Colonic mucosa (tissue), 4 donors: ENCODE data around the gene TF. TPM values are rescaled to one million over a fixed set of nuclear protein-coding genes. Genes with fewer than 3 reads are reported as not detected.

Experiments used
- DNase-seq: peaks from one replicate; pipeline ENCODE4 v3.0.0-alpha.2; 2020
- H3K27ac ChIP-seq: fragments of 200-600 bp; one replicate; pipeline ENCODE4 v1.8.0; 2021
- H3K27me3 ChIP-seq: fragments of 200-600 bp; one replicate; pipeline ENCODE4 v1.8.0; 2021
- H3K36me3 ChIP-seq: fragments of 200-600 bp; one replicate; pipeline ENCODE4 v1.8.0; 2021
- H3K4me1 ChIP-seq: fragments of 200-600 bp; one replicate; pipeline ENCODE4 v1.8.0; 2021; ENCODE audit warnings: mild to moderate bottlenecking
- H3K4me3 ChIP-seq: fragments of 200-600 bp; one replicate; pipeline ENCODE4 v1.8.0; 2021
- H3K9ac ChIP-seq, 2 donors: one replicate each; pipeline ENCODE4 v1.7.0; 2013; ENCODE audit warnings: control low read depth in 2 of 2, low read depth in 2 of 2, low read length in 2 of 2
- H3K9me3 ChIP-seq: fragments of 200-600 bp; one replicate; pipeline ENCODE4 v1.8.0; 2021
- CTCF ChIP-seq: fragments of 200-600 bp; IDR thresholded peaks from one replicate; pipeline ENCODE4 v1.8.0; 2022; ENCODE audit warnings: antibody characterized with exemption, mild to moderate bottlenecking
- intact Hi-C: fragments of 100-400 bp; cut with DNase I; formaldehyde crosslinking; loops from one replicate; pipeline ENCODE4 v1.14.1; 2022
- total RNA-seq, 2 donors: library from RNA; stranded (reverse); fragmentation: NEBNext Ultra II Directional in 1 of 2; extraction: Animal tissue kit (Norgen Biotek cat#: 25700) in 1 of 2; gene quantifications; one replicate each; pipeline ENCODE4 v1.2.1, GENCODE V29; 2021
- donor health status: healthy.
- donor health status: DM: no; HTN: no; CAD: no.
- donor health status: DM: no; HTN: no; CAD: no.

TF gene
- total RNA-seq, 2 donors from 2014 or later, result 3.2 to 18.6 TPM

DNA sequence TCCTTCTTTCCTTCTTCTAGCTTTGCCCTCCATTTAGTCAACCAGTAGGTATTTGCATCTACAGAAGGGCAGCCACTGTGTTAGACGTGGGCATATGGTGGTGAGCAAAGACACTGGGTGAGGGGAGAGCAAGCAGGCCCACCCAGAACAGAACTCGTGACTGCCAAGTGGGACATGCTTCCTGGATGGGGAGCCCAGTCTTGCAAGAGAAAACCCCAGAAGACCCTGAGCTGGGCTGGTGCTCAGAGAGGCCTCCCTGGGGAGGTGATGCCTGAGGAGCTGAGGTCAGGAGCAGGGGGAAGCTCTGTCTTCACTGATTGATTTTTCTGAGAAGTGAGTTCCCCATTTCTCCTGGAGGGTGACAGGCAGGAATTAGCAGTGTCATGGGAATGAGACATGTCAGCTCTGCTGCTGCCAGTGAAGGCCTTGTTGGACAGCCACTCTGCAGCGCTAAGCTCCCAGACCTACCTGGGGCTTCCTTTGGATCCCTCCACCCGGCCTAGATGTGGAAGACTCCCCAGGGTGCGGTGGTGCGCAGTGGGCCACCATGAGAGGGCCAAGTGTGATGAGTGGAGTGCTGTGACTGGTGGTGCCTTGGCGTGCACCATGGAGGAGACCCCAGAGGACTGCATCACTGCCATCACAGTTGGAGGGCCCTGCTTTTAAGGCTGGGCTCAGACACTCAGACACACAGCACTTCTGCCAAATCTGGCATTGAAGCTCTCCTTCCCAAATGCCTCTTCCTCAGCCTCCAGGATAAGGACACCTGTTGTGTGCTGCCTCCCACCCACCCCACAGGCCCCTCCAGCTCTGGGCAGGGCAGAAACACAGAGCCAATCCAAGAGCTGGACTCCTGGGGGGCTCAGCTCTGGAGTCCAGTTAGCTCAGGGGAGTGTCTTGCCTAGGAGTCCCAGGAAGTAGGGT, 44.5 kb upstream of the TF start:
- no peak for DNase-seq
- no peaks in the 10 kb centered on the region for H3K36me3 ChIP-seq
- no peak overlapping the region for H3K9ac ChIP-seq
- no peaks in the 10 kb centered on the region for H3K4me1 ChIP-seq
- H3K27me3 ChIP-seq, result no peaks in the 10 kb centered on the region
- intact Hi-C loops, result no loop called here
- no peaks in the 10 kb centered on the region for H3K9me3 ChIP-seq
- H3K27ac ChIP-seq, result no peak overlapping the region
- H3K4me3 ChIP-seq, result no peak overlapping the region
- no peak for TF ChIP-seq CTCF

- Histone ChIP-seq H3K36me3 (no peaks in the 10 kb centered on the region), H3K9ac (no peak overlapping the region), H3K4me1 (no peaks in the 10 kb centered on the region), H3K4me3 (no peak overlapping the region), H3K27ac (no peak overlapping the region), H3K9me3 (no peaks in the 10 kb centered on the region), H3K27me3 (no peaks in the 10 kb centered on the region)
- DNase-seq, result no peak
- intact Hi-C loops, result no loop called here
- no peak for TF ChIP-seq CTCF
Observed at GRCh38 chr3:133703915-133704314, 42.3 kb upstream of the TF start.

GRCh38 chr3:133706033-133706432, 40.2 kb upstream of the TF start:
- no peaks in the 10 kb centered on the region for H3K4me1 ChIP-seq
- no peaks in the 10 kb centered on the region for H3K36me3 ChIP-seq
- H3K9me3 ChIP-seq, result no peaks in the 10 kb centered on the region
- no peak overlapping the region for H3K27ac ChIP-seq
- H3K27me3 ChIP-seq, result no peaks in the 10 kb centered on the region
- no peak for DNase-seq
- intact Hi-C loops, result no loop called here
- H3K4me3 ChIP-seq, result no peak overlapping the region
- no peak overlapping the region for H3K9ac ChIP-seq
- TF ChIP-seq CTCF, result no peak

GRCh38 chr3:133709139-133709750, 36.9 kb upstream of the TF start:
- no peak for TF ChIP-seq CTCF
- no peak for DNase-seq
- Histone ChIP-seq H3K27me3 (no peaks in the 10 kb centered on the region), H3K4me1 (no peaks in the 10 kb centered on the region), H3K9me3 (no peaks in the 10 kb centered on the region), H3K27ac (no peak overlapping the region), H3K4me3 (no peak overlapping the region), H3K36me3 (no peaks in the 10 kb centered on the region), H3K9ac (no peak overlapping the region)
- intact Hi-C loops, result no loop called here

- H3K36me3 ChIP-seq, result no peaks in the 10 kb centered on the region
- H3K4me3 ChIP-seq, result no peak overlapping the region
- no peak overlapping the region for H3K9ac ChIP-seq
- intact Hi-C loops, result no loop called here
- H3K9me3 ChIP-seq, result no peaks in the 10 kb centered on the region
- TF ChIP-seq CTCF, result no peak
- H3K4me1 ChIP-seq, result no peaks in the 10 kb centered on the region
- H3K27ac ChIP-seq, result no peak overlapping the region
- H3K27me3 ChIP-seq, result no peaks in the 10 kb centered on the region
- DNase-seq, result no peak
Observed at GRCh38 chr3:133711013-133711412, 35.2 kb upstream of the TF start.
